Calu3 (cell line): ENCODE results near the gene ATP5F1D. TPM values are rescaled to one million over a fixed set of nuclear protein-coding genes. Genes with fewer than 3 reads are reported as not detected.

Experiments used
- BruUV-seq: library from RNA; stranded (reverse); fragments of 400-500 nt; replicated peaks from 2 replicates; lab custom pipeline; 2021; lab: Mats Ljungman, UMichigan
- CTCF ChIA-PET: fragments of 300-600 bp; sonication (Branson Sonifier 250); formaldehyde crosslinking; loops from one replicate; lab custom pipeline; 2022; ENCODE audit warnings: antibody characterized with exemption; lab: Charles Lee
- DNase-seq: peaks from one replicate; pipeline ENCODE4 v3.0.0; 2022
- H3K27ac Mint-ChIP-seq: one replicate; pipeline ENCODE4 v1.8.0; 2022; ENCODE audit warnings: mixed read lengths; ENCODE audit not compliant: unreplicated experiment
- H3K27me3 Mint-ChIP-seq: one replicate; pipeline ENCODE4 v1.8.0; 2022; ENCODE audit warnings: mixed read lengths; ENCODE audit not compliant: unreplicated experiment
- H3K36me3 Mint-ChIP-seq: one replicate; pipeline ENCODE4 v1.8.0; 2022; ENCODE audit warnings: mild to moderate bottlenecking, moderate library complexity, mixed read lengths; ENCODE audit not compliant: insufficient read depth, unreplicated experiment
- H3K4me1 Mint-ChIP-seq: one replicate; pipeline ENCODE4 v1.8.0; 2022; ENCODE audit warnings: mild to moderate bottlenecking, low read depth, mixed read lengths; ENCODE audit not compliant: unreplicated experiment
- H3K4me3 Mint-ChIP-seq: one replicate; pipeline ENCODE4 v1.8.0; 2022; ENCODE audit warnings: mild to moderate bottlenecking, low read depth, moderate library complexity, mixed read lengths; ENCODE audit not compliant: unreplicated experiment
- H3K9me3 Mint-ChIP-seq: one replicate; pipeline ENCODE4 v1.8.0; 2022; ENCODE audit warnings: low read depth, mixed read lengths; ENCODE audit not compliant: unreplicated experiment
- CTCF ChIP-seq: fragments of 200-600 bp; IDR thresholded peaks from one replicate; pipeline ENCODE4 v1.8.0; 2022; ENCODE audit warnings: antibody characterized with exemption; ENCODE audit not compliant: unreplicated experiment
- intact Hi-C: fragments of 100-400 bp; cut with micrococcal nuclease; formaldehyde crosslinking; loops from one replicate; pipeline ENCODE4 v1.10.0; 2022; ENCODE audit not compliant: unreplicated experiment
- total RNA-seq: library from RNA; stranded (reverse); gene quantifications from 2 replicates; pipeline ENCODE4 v1.2.3, GENCODE V29; 2022

The ATP5F1D gene
- total RNA-seq, 1 experiment from 2014 or later: 91.8 TPM

DNA sequence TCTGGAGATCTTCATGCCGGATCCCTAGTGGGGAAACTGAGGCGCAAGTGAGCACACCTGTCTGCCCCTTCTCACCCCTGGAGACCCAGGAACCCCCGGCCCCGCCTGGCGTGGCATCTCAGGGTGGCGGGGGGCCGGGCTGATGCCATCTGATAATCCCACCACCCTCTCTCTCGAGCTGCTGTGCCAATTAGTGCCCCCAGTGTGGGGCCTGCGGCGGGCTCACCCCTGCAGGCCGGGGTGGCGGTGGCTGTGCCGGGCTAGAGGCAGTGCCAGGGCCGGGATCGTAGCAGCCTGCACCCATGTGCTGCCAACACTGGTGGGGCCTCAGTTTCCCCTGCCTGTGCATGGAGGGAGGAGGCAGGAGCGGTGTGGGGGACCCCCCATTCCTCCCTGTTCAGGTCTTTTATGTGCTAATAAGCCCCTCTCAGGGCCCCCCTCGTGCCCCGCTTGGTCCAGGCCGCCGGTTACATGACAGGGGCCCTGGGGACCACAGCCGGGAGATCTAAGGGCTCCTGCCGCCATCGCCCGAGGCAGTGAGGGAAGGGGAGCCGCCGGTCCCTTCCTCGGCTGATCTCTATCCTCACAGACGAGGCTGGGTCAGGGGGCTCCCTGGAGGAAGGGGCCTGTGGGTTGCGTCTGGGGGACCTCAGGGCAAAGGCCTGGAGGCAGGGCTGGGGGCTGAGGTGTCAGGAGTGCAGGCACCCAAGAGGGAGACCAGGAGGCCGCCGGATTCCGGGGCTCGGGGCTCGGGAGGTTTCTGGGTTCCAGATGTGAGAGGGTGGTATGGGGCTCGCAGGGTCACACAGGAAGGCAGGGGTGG, 52.4 kb downstream of the ATP5F1D start:
- CTCF ChIA-PET: no interaction called here
- Mint-ChIP-seq H3K27ac (no peak overlapping the region), H3K4me1 (peaks cover 8% of the 10 kb centered on the region), H3K9me3 (no peaks in the 10 kb centered on the region), H3K27me3 (peaks cover 14% of the 10 kb centered on the region), H3K36me3 (peaks cover 5% of the 10 kb centered on the region), H3K4me3 (no peak overlapping the region)
- no peak for TF ChIP-seq CTCF
- BruUV-seq: no TSS peak
- DNase-seq: no peak
- intact Hi-C loops: no loop called here

Other genes with a start within 250 kb of the ATP5F1D start
- gene GRIN3B, start 241.3 kb upstream of the ATP5F1D start, total RNA-seq: not detected in 2 replicates
- gene TMEM259, start 220.6 kb upstream of the ATP5F1D start, total RNA-seq: 129 and 142 TPM in 2 replicates
- gene RNU6-2, start 220.2 kb upstream of the ATP5F1D start, total RNA-seq: not detected in 2 replicates
- 135 and 151 TPM in 2 replicates for gene CNN2, start 215.1 kb upstream of the ATP5F1D start, total RNA-seq
- 22.7 and 24.3 TPM in 2 replicates for gene ABCA7, start 201.6 kb upstream of the ATP5F1D start, total RNA-seq
- 10.4 and 12.0 TPM in 2 replicates for gene ARHGAP45, start 174.6 kb upstream of the ATP5F1D start, total RNA-seq
- 141 and 144 TPM in 2 replicates for gene POLR2E, start 146.4 kb upstream of the ATP5F1D start, total RNA-seq
- 246 and 251 TPM in 2 replicates for gene GPX4, start 137.8 kb upstream of the ATP5F1D start, total RNA-seq
- 84.9 and 97.8 TPM in 2 replicates for gene SBNO2, start 67.5 kb upstream of the ATP5F1D start, total RNA-seq
- gene STK11, start 36.0 kb upstream of the ATP5F1D start, total RNA-seq: 55.8 and 58.3 TPM in 2 replicates
- gene CBARP, start 3.7 kb upstream of the ATP5F1D start, total RNA-seq: 4.2 and 5.7 TPM in 2 replicates
- gene MIDN, start 6.8 kb downstream of the ATP5F1D start, total RNA-seq: 61.8 and 72.4 TPM in 2 replicates
- gene CIRBP, start 27.6 kb downstream of the ATP5F1D start, total RNA-seq: 102 and 112 TPM in 2 replicates
- 32.9 and 34.4 TPM in 2 replicates for gene FAM174C, start 33.8 kb downstream of the ATP5F1D start, total RNA-seq
- 0.90 and 0.95 TPM in 2 replicates for gene EFNA2, start 44.1 kb downstream of the ATP5F1D start, total RNA-seq
- gene NDUFS7, start 142.2 kb downstream of the ATP5F1D start, total RNA-seq: 60.3 and 67.9 TPM in 2 replicates
- gene GAMT, start 159.8 kb downstream of the ATP5F1D start, total RNA-seq: 14.3 and 19.4 TPM in 2 replicates
- gene DAZAP1, start 165.8 kb downstream of the ATP5F1D start, total RNA-seq: 148 and 151 TPM in 2 replicates
- 628 and 642 TPM in 2 replicates for gene RPS15, start 196.6 kb downstream of the ATP5F1D start, total RNA-seq
- 0.12 and 0.44 TPM in 2 replicates for gene APC2, start 208.4 kb downstream of the ATP5F1D start, total RNA-seq
- gene C19orf25, start 237.5 kb downstream of the ATP5F1D start, total RNA-seq: 33.7 and 33.8 TPM in 2 replicates
- gene PCSK4, start 248.6 kb downstream of the ATP5F1D start, total RNA-seq: 4.5 and 5.5 TPM in 2 replicates
- 13.9 and 16.2 TPM in 2 replicates for gene REEP6, start 249.4 kb downstream of the ATP5F1D start, total RNA-seq